Neural cell (in vitro differentiated cells): Measurements from ENCODE around the gene PCSK1N. TPM values are rescaled to one million over a fixed set of nuclear protein-coding genes. Genes with fewer than 3 reads are reported as not detected.

ENCODE experiments used
- H2AFZ ChIP-seq: fragments of 200-600, 300-800 bp; sonication (generic), shearing (Covaris generic); 2 replicates; pipeline ENCODE4 v1.6.0; 2014; ENCODE audit warnings: low read depth, mild to moderate bottlenecking, antibody characterized with exemption, low read length, moderate library complexity
- H3F3A ChIP-seq: fragments of 200-600 bp; shearing (Covaris generic); 2 replicates; pipeline ENCODE4 v1.6.1; 2016; ENCODE audit warnings: mild to moderate bottlenecking, moderate library complexity, mixed read lengths, antibody characterized with exemption, low read length; ENCODE audit not compliant: insufficient read depth, poor library complexity, severe bottlenecking
- H3K27ac ChIP-seq: fragments of 200-600, 300-800 bp; sonication (generic), shearing (Covaris generic); 2 replicates; pipeline ENCODE4 v1.5.1; 2014; ENCODE audit warnings: mild to moderate bottlenecking, low read length, moderate library complexity
- H3K27me3 ChIP-seq: fragments of 300-800, 200-600 bp; sonication (generic), shearing (Covaris generic); 2 replicates; pipeline ENCODE4 v1.6.0; 2014; ENCODE audit warnings: mild to moderate bottlenecking, low read depth, low read length, moderate library complexity; ENCODE audit not compliant: insufficient read depth
- H3K36me3 ChIP-seq: fragments of 300-800, 200-600 bp; sonication (generic), shearing (Covaris generic); 2 replicates; pipeline ENCODE4 v1.5.1; 2014; ENCODE audit warnings: mild to moderate bottlenecking, antibody characterized with exemption, low read length, moderate library complexity; ENCODE audit not compliant: insufficient read depth
- H3K4me2 ChIP-seq: fragments of 300-800, 200-600 bp; sonication (generic), shearing (Covaris generic); 2 replicates; pipeline ENCODE4 v1.6.0; 2014; ENCODE audit warnings: mild to moderate bottlenecking, low read length
- H3K4me3 ChIP-seq: fragments of 300-800, 200-600 bp; sonication (generic), shearing (Covaris generic); 2 replicates; pipeline ENCODE4 v1.5.1; 2014; ENCODE audit warnings: mild to moderate bottlenecking, low read length, moderate library complexity
- H3K79me2 ChIP-seq: fragments of 200-600 bp; shearing (Covaris generic); replicated peaks from 2 replicates; pipeline ENCODE4 v1.6.0; 2014; ENCODE audit warnings: mild to moderate bottlenecking, low read length, moderate library complexity; ENCODE audit not compliant: insufficient read depth
- H3K9ac ChIP-seq: fragments of 300-800, 200-600 bp; sonication (generic), shearing (Covaris generic); 2 replicates; pipeline ENCODE4 v1.6.1; 2016; ENCODE audit warnings: mild to moderate bottlenecking, low read length, mixed read lengths
- H3K9me2 ChIP-seq: fragments of 200-600 bp; shearing (Covaris generic); 2 replicates; pipeline ENCODE4 v1.6.1; 2016; ENCODE audit warnings: mild to moderate bottlenecking, low read length, mixed read lengths; ENCODE audit not compliant: insufficient read depth
- H3K9me3 ChIP-seq: fragments of 200-600, 300-800 bp; sonication (generic), shearing (Covaris generic); 2 replicates; pipeline ENCODE4 v1.6.1; 2016; ENCODE audit warnings: mild to moderate bottlenecking, mixed run types, low read length, moderate library complexity, mixed read lengths
- H4K20me1 ChIP-seq: fragments of 200-600 bp; shearing (Covaris generic); 2 replicates; pipeline ENCODE4 v1.6.1; 2016; ENCODE audit warnings: mild to moderate bottlenecking, mixed run types; ENCODE audit not compliant: insufficient read depth
- CTCF ChIP-seq: fragments of 450-650 bp; IDR thresholded peaks from 2 replicates; pipeline ENCODE4 v1.5.1; 2014; ENCODE audit warnings: antibody characterized with exemption, mild to moderate bottlenecking, moderate library complexity; ENCODE audit not compliant: poor library complexity, severe bottlenecking
- EP300 ChIP-seq: fragments of 450-650 bp; conservative IDR thresholded peaks from 2 replicates; pipeline ENCODE4 v1.6.1; 2014; ENCODE audit warnings: antibody characterized with exemption, mild to moderate bottlenecking, moderate library complexity; ENCODE audit not compliant: poor library complexity, severe bottlenecking
- EZH2 ChIP-seq: fragments of 200-600, 300-800 bp; shearing (Covaris generic), sonication (generic); IDR thresholded peaks from 2 replicates; pipeline ENCODE4 v1.6.1; 2014; ENCODE audit warnings: antibody characterized with exemption, low read length, borderline replicate concordance, mild to moderate bottlenecking; ENCODE audit not compliant: insufficient read depth, poor library complexity, severe bottlenecking
- MXI1 ChIP-seq: fragments of 450-650 bp; conservative IDR thresholded peaks from 2 replicates; pipeline ENCODE4 v1.6.1; 2014; ENCODE audit warnings: antibody characterized with exemption, mild to moderate bottlenecking; ENCODE audit not compliant: poor library complexity, severe bottlenecking
- POLR2AphosphoS5 ChIP-seq: IDR thresholded peaks from 2 replicates; pipeline ENCODE4 v1.6.1; 2012
- RAD21 ChIP-seq: fragments of 450-650 bp; conservative IDR thresholded peaks from 2 replicates; pipeline ENCODE4 v1.6.1; 2014; ENCODE audit warnings: antibody characterized with exemption, mild to moderate bottlenecking, moderate library complexity
- SMC3 ChIP-seq: fragments of 450-650 bp; conservative IDR thresholded peaks from 2 replicates; pipeline ENCODE4 v1.6.1; 2014; ENCODE audit warnings: antibody characterized with exemption, mild to moderate bottlenecking, moderate library complexity; ENCODE audit not compliant: poor library complexity
- TAF1 ChIP-seq: IDR thresholded peaks from 2 replicates; pipeline ENCODE4 v1.6.1; 2012; ENCODE audit warnings: low read depth
- polyA plus RNA-seq: library from polyadenylated mRNA; depleted of rRNA; stranded (reverse); fragments of >200 nt; gene quantifications from 2 replicates; pipeline ENCODE4 v1.2.3, GENCODE V29; 2014
- TF ChIP-seq, protein P1 (sequence below): IDR thresholded peaks from 2 replicates; pipeline ENCODE4 v1.6.1; 2012; ENCODE audit warnings: borderline replicate concordance

The PCSK1N gene
- polyA plus RNA-seq, 1 donor from 2014 or later, result 232 TPM

GRCh38 chrX:48794340-48794910 lies 41.0 kb downstream of the PCSK1N start:
- TF ChIP-seq SMC3 (no peak), EP300 (no peak), RAD21 (no peak), TAF1 (no peak), CTCF (no peak), MXI1 (no peak), POLR2AphosphoS5 (no peak), EZH2 (no peak)
- TF ChIP-seq, protein P1, sequence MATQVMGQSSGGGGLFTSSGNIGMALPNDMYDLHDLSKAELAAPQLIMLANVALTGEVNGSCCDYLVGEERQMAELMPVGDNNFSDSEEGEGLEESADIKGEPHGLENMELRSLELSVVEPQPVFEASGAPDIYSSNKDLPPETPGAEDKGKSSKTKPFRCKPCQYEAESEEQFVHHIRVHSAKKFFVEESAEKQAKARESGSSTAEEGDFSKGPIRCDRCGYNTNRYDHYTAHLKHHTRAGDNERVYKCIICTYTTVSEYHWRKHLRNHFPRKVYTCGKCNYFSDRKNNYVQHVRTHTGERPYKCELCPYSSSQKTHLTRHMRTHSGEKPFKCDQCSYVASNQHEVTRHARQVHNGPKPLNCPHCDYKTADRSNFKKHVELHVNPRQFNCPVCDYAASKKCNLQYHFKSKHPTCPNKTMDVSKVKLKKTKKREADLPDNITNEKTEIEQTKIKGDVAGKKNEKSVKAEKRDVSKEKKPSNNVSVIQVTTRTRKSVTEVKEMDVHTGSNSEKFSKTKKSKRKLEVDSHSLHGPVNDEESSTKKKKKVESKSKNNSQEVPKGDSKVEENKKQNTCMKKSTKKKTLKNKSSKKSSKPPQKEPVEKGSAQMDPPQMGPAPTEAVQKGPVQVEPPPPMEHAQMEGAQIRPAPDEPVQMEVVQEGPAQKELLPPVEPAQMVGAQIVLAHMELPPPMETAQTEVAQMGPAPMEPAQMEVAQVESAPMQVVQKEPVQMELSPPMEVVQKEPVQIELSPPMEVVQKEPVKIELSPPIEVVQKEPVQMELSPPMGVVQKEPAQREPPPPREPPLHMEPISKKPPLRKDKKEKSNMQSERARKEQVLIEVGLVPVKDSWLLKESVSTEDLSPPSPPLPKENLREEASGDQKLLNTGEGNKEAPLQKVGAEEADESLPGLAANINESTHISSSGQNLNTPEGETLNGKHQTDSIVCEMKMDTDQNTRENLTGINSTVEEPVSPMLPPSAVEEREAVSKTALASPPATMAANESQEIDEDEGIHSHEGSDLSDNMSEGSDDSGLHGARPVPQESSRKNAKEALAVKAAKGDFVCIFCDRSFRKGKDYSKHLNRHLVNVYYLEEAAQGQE, result no peak

GRCh38 chrX:48793935-48794334 lies 41.5 kb downstream of the PCSK1N start:
- H3K9ac ChIP-seq, result no peak overlapping the region
- H3K4me2 ChIP-seq, result no peak overlapping the region
- H4K20me1 ChIP-seq, result no peaks in the 10 kb centered on the region
- TF ChIP-seq EP300, result no peak
- no peak for TF ChIP-seq SMC3
- no peak for TF ChIP-seq CTCF
- TF ChIP-seq, protein P1, result no peak
- TF ChIP-seq EZH2, result no peak
- no peak for TF ChIP-seq TAF1
- no peak for TF ChIP-seq RAD21
- no peak for TF ChIP-seq MXI1
- no peak for TF ChIP-seq POLR2AphosphoS5
- no peaks in the 10 kb centered on the region for H3K36me3 ChIP-seq
- H3K4me3 ChIP-seq, result no peak overlapping the region
- no peaks in the 10 kb centered on the region for H3K79me2 ChIP-seq
- H3F3A ChIP-seq, result no peaks in the 10 kb centered on the region
- no peaks in the 10 kb centered on the region for H3K9me3 ChIP-seq
- no peak overlapping the region for H3K27ac ChIP-seq
- no peaks in the 10 kb centered on the region for H3K9me2 ChIP-seq
- H3K27me3 ChIP-seq, result no peaks in the 10 kb centered on the region
- H2AFZ ChIP-seq, result no peak overlapping the region

More at GRCh38 chrX:48794340-48794910, 41.0 kb downstream of the PCSK1N start:
- Histone ChIP-seq H3K79me2 (no peaks in the 10 kb centered on the region), H3K4me2 (no peak overlapping the region), H3K9me2 (no peaks in the 10 kb centered on the region), H3F3A (no peaks in the 10 kb centered on the region), H3K9me3 (no peaks in the 10 kb centered on the region), H2AFZ (no peak overlapping the region), H3K9ac (no peak overlapping the region), H3K4me3 (no peak overlapping the region), H3K27ac (no peak overlapping the region), H4K20me1 (no peaks in the 10 kb centered on the region), H3K27me3 (no peaks in the 10 kb centered on the region), H3K36me3 (no peaks in the 10 kb centered on the region)
